ENCODE results near the gene STRN4.

STRN4 gene

DNA sequence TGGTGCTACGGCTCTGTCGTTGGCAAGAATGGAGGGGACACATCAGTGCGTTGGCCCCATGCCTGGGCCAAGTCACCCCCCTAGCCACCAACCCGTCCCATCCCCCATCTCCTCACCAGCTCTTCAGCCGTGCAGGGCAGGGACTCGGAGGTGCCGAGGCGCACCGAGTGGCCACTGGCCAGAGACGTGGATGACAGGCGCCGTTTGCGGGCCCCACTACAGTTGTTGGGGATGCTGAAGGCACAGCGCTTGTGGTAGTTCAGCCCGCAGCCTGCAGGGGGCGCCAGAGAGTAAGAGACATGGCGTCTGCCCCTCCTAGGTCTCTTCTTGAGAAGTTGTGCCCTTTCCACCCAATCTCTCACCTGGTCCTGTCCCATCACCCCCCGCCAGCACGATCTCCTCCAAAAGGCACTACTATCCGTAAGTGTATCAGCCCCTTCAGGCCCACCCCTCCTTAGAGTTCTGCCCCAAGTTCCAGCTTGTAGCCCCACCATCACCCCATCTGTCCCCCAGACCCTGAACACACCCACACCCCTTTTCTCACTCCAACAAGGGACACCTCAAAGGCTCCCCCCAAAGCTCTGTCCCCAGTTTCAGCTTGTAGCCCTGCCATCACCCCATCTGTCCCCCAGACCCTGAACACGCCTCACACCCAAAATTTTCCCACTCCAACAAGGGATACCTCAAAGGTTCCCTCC lies 41.7 kb downstream of the STRN4 start:
- DNase-seq, result peak; percentile 87

DNA sequence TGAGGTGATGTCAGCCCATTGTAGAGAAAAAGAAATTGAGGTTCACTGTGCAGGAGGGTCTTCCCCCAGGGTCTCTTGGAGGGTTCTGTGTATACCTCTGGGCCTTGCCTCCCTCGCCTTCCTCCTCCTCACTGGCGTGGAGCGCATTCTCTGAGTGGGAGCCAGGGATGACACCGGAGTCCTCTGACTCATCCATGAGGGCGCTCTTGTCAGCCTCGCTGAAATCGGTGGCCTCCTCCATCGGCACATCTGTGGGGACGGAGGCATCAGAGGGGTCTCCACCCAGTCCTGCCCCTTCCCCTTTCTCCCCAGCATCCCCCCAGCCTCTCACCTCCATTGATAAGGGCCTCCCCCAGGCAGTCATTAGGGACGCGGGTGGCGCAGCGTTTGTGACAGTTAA lies 45.5 kb downstream of the STRN4 start:
- no peak for DNase-seq

DNA sequence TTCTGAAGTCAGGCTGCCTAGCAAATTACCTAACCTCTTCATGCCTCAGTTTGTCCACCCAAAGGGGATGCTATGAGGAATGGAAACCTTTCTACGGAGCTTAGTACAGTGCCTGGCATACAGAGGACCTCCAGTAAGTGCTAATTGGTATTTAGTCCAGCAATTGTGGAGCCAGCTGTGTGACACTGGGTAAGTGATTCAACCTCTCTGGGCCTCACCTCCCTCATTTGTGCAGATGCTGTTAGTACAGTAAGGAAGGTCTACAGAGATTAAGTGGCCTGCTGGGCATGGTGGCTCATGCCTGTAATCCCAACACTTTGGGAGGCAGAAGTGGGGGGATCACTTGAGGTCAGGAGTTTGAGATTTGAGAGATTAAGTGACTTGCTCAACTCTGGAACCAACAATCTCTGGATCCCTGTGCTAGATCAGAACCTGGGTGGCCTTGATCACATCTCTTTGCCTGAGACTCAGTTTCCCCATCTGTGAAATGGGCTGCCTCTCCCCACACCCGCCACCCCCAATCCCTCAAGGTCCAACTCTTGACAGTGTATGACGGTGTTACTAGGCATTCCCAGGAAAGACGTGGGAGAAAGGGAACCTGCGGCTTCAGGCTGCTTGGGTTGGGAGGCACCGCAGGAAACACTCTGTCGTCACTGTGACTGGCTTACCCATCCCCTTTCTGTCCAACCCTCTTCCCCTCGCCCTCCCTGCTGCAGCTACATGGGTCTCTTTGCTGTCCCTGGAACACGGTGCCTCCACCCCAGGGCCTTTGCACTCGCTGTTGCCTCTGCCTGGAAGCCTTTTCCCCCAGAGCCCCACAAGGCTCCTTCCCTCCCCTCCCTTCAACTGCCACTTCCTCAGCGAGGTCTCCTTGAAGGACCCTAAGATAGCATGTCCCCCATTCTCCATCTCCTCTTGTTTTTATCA lies 47.6 kb downstream of the STRN4 start:
- no peak for DNase-seq

DNA sequence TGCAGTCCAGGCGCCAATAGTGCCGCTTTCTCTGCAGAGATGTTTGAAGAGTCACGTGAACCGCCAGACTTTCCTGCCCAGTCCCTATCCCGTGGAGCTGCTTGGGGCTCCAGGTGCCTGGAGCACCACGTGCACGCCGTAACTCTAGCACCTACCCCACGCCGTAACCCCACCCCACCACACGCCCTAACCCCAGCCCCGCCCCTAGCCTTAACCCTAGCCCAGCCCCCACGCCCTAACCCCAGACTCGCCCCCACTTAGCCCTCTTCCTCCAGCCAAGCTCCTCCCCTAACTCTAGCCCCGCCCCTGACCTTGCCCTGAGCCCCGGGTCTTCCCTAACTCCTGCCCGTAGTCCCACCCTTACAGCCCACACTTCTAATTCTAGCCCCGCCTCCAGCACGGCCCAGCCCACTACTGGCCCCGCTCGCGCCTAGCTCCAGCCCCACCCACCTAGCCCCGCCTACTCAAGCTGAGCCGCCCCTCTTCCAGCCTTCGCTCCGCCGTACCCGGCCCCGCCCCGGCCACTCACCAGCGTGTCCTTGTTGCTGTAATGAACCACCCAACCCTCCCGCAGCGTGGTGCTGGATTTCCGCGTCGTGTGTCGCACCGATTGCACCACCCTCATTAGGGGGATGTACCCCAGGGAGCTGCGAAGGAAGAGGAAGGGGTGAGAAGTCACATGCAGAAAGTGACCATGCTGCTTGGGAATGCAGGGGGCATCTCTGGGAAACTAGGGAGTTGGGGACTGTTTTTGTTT lies 48.9 kb downstream of the STRN4 start:
- no peak for DNase-seq

DNA sequence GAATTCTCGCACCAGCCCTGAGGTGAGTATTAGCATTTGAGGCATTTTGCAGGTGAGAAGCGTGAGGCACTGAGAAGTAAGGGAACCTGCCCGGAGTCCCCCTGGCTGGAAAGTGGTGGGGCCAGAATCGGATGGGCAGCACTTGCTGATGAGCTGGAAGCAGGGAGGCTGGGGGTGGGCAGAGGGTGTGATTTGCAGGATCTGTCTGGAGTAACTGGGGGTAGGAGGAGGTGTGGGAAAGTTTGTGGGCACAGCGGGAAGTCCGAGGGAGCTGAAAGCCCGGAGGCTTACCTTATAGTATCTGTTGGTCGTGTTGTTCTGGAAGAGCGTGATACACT lies 49.4 kb downstream of the STRN4 start:
- no peak for DNase-seq

DNA sequence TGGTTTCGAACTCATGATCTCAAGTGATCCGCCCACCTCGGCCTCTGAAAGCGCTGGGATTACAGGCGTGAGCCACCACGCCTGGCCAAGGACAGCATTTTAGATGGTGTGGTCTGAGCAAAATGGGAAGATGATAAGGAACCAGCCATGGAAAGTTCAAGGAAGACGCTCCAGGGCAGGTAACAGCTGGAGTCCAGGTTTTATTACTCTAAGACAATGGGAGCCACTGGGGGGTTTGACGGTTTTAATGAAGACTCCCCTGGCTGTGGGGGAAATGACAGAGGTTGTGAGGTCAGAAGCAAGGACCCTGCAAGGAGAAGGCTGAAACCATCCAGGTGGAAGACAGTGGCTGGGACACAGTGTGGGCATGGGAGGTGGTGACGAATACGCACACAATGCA lies 50.2 kb downstream of the STRN4 start:
- no peak for DNase-seq

DNA sequence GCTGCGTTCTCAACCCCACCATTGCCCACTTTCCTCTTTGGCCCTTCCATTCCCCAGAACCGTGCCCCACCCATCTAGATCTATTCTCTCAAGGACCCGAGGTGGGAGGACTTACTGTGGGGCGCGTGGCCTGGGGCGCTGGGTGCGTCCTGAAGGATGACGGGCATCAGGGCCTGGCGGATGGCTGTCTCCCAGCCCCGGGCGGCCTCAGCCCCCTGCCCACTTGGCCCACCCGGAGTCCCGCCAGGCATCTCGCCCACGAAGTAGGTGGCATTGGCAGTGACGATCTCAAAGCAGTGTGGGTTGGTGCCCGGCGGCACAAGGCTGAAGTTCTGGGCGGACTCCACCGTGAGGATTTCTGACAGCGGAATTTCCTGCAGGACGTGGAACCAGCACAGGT lies 52.5 kb downstream of the STRN4 start:
- DNase-seq, result no peak

DNA sequence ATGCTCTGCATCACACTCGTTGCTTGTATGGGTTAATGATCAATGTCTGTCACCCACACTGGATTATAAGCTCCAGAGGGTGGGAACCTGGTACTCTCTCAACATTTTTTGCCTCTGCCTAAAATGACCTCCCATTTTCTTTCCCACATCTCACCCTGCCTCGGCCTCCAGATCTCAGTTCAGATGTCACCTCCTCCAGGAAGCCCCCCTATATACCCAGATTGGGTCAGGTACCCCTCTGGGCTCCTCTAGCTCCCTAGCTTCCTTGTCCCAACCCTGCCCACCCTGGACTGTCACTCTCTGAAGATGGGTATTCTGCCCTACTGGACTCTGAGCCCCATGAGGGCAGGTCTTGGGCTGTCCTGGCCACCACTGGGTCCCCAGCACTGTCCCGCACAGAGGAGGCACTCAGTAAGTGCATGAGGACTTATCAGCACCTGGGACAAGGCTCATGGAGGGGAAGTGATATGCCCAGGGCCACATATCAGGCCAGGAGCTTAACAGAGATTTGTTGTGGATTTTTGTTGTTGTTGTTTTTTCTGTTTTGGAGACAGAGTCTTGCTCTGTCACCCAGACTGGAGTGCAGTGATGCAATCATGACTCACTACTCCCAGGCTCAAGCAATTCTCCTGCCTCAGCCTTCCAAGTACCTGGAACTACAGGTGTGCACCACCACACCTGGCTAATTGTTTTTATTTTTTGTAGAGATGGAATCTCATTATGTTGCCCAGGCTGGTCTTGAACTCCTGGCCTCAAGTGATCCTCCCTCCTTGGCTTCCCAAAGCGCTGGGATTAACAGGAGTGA lies 53.1 kb downstream of the STRN4 start:
- DNase-seq, result no peak

DNA sequence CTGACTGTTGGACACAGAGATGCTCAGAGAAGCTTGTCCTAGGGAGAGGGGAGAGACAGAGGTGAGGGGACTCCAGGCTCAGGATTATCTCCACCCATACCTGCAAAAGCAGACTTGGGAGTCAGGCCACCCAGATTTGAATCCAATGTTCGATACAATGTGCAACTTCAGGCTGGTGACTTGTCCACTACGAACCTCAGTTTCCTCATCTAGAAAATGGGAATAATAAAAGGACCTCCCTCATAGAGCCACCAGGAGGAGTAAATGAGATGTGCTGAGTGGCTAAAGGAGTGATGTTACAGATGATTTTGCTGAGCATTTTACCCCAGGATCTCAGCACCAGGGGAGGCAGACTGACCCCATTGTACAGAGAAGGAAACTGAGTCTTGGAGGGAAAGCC lies 54.3 kb downstream of the STRN4 start:
- DNase-seq, result no peak

DNA sequence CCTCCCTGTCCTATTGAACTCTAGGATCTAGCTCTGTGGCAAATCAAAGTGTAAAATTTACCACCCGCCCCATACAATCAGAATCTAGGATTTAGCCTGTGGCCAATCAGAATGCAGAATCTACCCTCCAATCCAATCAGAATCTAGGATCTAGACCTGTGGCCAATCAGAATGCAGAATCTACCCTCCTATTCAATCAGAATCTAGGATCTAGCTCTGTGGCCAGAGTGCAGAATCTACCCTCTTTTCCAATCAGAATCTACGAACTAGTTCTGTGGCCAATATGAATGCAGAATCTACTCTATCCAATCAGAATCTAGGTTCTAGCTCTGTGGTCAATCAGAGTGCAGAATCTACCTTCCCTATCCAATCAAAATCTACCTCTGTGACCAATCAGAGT lies 55.1 kb downstream of the STRN4 start:
- DNase-seq, result no peak

DNA sequence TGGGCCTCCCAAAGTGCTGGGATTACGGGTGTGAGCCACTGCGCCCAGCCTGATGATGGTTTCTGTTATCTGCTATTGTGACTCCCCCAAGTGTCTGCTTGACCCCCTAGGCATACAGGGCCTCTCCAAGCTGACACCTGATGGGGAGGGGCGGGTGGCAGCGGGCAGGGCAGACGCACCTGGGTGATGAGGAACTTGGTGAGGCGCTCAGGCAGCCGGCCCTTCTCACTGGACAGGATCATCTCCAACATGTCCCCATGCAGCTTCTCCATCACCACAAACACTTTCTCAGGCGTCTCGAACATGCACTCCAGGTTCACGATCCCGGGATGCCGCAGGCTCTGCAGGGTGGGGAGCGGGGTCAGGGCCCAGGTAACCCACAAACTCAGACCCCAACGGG lies 56.9 kb downstream of the STRN4 start:
- DNase-seq, result no peak

DNA sequence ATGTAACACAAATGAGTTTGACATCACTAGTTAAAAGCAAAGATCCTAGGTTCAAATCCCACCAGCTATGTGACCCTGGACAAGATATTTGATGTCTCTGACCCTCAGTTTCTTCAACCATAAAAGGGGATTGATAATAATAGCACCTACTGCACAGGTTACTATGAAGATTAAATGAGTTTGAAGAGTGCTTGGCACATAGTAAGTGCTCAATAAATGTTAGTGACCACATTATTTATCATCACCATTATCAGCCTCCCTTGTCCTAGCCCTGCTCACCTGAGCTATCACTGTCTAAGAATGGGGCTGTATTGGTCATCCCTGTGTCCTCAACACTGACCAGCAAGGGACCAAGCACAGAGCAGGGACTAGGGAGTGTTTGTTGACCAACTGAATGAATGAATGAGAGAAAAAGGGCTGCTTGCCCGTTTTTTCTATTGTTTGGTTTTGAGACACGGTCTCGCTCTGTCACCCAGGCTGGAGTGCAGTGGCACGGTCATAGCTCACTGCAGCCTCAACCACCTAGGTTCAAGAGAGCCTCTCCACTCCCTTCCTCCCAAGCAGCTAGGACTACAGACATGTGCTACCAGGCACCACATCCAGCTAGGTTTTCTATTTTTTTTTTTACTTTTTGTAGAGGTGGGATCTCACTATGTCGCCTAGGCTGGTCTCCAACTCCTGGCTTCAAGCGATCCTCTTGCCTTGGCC lies 58.7 kb downstream of the STRN4 start:
- DNase-seq, result no peak

DNA sequence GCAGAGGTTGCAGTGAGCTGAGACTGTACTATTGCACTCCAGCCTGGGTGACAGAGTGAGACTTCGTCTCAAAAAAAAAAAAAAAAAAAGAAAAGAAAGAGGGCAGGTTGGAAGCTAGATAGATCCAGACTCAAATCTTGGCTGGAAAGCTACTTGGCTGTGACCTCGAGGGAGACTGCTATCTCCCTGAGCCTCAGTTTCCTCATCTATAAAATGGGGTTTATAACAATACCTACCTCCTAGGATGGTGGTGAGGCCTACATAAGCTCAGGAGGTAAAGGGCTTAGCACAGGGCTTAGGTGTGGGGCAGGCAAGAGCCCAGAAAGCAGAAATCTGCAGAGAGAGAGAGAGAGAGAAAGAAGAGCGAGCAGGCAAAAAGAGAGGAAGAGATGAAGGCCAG lies 61.1 kb downstream of the STRN4 start:
- no peak for DNase-seq

DNA sequence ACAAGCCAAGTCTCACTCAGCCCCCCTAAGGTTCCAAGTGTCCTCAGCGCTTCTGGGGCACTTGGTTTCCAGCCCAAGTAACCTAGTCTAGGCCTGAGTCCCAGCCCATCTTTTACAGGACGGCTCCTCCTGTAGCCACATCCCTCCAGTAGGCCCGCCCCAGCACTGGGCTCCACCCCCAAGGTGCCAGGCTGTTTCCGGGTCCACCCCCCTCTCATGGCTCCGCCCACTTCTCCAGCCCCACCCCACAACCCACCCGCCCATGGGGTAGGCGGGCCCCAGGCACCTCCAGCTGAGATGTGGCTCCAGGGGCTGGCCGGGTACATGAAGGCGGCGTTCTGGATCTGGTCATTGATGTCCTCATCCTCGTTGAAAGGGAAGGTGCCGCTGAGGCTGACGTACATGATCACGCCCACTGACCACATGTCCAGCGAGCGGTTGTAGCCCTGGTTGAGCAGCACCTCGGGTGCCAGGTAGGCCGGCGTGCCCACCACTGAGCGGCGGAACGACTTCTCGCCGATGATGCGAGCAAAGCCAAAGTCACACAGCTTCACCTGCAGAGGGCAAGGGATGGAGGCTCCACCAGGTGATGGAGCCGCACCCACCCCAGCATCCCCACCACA lies 68.0 kb downstream of the STRN4 start:
- DNase-seq, result peak; percentile 67

DNA sequence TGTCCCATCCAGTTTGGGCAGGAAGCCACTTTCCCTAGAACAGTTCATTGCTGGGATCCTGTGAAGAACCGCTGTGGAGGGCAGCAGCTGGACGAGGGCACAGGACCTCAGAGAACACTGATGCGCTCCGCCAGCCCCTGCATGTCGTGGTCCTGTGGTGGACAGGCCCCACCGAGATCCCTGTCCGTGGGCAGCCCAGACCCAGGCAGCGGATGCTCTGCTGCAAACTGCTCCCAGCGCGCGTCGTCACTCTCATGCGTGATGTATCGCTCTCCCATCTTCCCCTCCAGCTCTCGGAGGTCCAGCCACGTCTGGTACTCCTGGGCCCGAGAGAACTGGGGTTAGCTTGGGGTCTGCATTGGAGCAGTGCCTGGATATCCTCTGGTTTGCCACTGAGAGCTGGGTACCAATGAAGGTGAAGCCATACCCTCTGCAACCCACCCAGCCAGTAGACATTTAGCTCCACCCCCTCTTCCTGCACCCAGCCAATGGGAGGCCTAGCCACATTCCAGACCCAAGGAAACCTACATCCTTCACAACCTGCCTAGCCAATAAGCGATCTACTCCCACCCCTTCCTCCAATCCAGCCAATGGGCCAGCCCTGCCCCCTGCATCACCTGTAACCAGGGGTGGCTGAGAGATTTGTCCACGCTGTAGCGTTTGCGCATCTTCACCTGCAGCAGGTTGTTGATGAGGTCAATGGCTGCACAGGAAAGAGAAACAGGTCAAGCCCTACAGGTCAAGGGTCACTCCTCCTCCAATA lies 71.7 kb downstream of the STRN4 start:
- DNase-seq, result no peak

DNA sequence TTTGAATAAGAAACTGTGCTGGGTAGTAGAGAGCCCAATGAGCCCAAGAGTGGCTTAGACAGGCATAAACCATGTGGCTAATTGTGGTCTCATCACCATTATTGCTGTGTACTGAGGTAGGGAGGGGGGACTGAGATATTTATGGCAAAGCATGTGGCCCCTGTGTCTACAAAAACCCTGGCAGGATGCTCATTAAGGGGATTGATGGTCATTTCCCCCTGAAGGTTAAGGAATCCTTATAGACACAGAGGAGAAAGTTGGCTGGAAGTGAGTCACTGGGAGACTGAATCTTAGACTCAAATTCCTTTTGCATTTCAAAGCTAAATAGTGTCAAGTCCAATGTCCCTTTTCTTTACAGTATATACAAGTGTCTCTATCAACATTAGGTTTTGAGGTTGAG lies 75.4 kb downstream of the STRN4 start:
- DNase-seq, result no peak
